OCI-LY1 (cell line): Measurements from ENCODE around the gene BRD7.

Source experiments
- CTCF ChIP-seq: fragments of 200-600 bp; sonication (generic), shearing (Covaris generic); IDR thresholded peaks from 2 replicates; pipeline ENCODE4 v1.5.1; 2017; ENCODE audit warnings: mild to moderate bottlenecking, antibody characterized with exemption, low read length, moderate library complexity, mixed read lengths
- EZH2 ChIP-seq: fragments of 200-600 bp; sonication (generic), shearing (Covaris generic); IDR thresholded peaks from 2 replicates; pipeline ENCODE4 v1.8.0; 2017; ENCODE audit warnings: borderline replicate concordance, mixed run types, mild to moderate bottlenecking, antibody characterized with exemption, low read length, moderate library complexity, mixed read lengths

GRCh38 chr16:50281391-50282009 lies 87.3 kb downstream of the BRD7 start:
- TF ChIP-seq CTCF, result no peak
- no peak for TF ChIP-seq EZH2
